HEK293T (cell line): ENCODE results near the gene TIMP3.

Source experiments
- ARNT ChIP-seq: fragments of 450-650 bp; IDR thresholded peaks from 2 replicates; pipeline ENCODE4 v1.6.1; 2017; ENCODE audit warnings: mild to moderate bottlenecking
- BHLHE40 ChIP-seq: fragments of 450-650 bp; IDR thresholded peaks from 2 replicates; pipeline ENCODE4 v1.6.1; 2016; ENCODE audit warnings: mild to moderate bottlenecking, moderate library complexity, borderline replicate concordance
- ELF4 ChIP-seq: fragments of 450-650 bp; IDR thresholded peaks from 2 replicates; pipeline ENCODE4 v1.6.1; 2017; ENCODE audit warnings: antibody characterized with exemption
- FOXA1 ChIP-seq: fragments of 450-650 bp; IDR thresholded peaks from 2 replicates; pipeline ENCODE4 v1.6.1; 2016; ENCODE audit warnings: mild to moderate bottlenecking
- FOXK2 ChIP-seq: fragments of 450-650 bp; IDR thresholded peaks from 2 replicates; pipeline ENCODE4 v1.6.1; 2016; ENCODE audit warnings: mild to moderate bottlenecking
- FOXM1 ChIP-seq: fragments of 450-650 bp; IDR thresholded peaks from 2 replicates; pipeline ENCODE4 v1.6.1; 2017; ENCODE audit warnings: mild to moderate bottlenecking, borderline replicate concordance
- HDGF ChIP-seq: fragments of 450-650 bp; IDR thresholded peaks from 2 replicates; pipeline ENCODE4 v1.6.1; 2017; ENCODE audit warnings: antibody characterized with exemption, borderline replicate concordance
- SP1 ChIP-seq: fragments of 450-650 bp; IDR thresholded peaks from 2 replicates; pipeline ENCODE4 v1.6.1; 2017
- SUZ12 ChIP-seq: fragments of 450-650 bp; IDR thresholded peaks from 2 replicates; pipeline ENCODE4 v1.6.1; 2016; ENCODE audit warnings: mild to moderate bottlenecking
- TARDBP ChIP-seq: fragments of 450-650 bp; IDR thresholded peaks from 2 replicates; pipeline ENCODE4 v1.6.1; 2016
- ZNF384 ChIP-seq: fragments of 450-650 bp; IDR thresholded peaks from 2 replicates; pipeline ENCODE4 v1.6.1; 2016

- TF ChIP-seq ELF4: no peak
- TF ChIP-seq SP1: no peak
- TF ChIP-seq HDGF: no peak
- no peak for TF ChIP-seq FOXM1
- TF ChIP-seq TARDBP: no peak
- TF ChIP-seq BHLHE40: no peak
- TF ChIP-seq FOXA1: no peak
- TF ChIP-seq ARNT: no peak
- no peak for TF ChIP-seq SUZ12
- no peak for TF ChIP-seq ZNF384
- TF ChIP-seq FOXK2: no peak
Measured at GRCh38 chr22:32864041-32864440, 62.5 kb downstream of the TIMP3 start.
